Retinal pigment epithelial cell (primary cell): Measurements from ENCODE around the gene PLA2G6.
A peak's percentile ranks its signal among the peaks of the same experiment; 100 is the strongest.

Experiments
- DNase-seq: peaks from one replicate; pipeline ENCODE4 v3.0.0-alpha.2; 2010; ENCODE audit warnings: low read depth
- H3K4me3 ChIP-seq: 2 replicates; pipeline ENCODE4 v1.5.1; 2011; ENCODE audit warnings: mild to moderate bottlenecking, low read length, control low read depth, moderate library complexity
- TF ChIP-seq, protein P1 (sequence below): conservative IDR thresholded peaks from 2 replicates; pipeline ENCODE4 v1.5.1; 2011; ENCODE audit warnings: low read depth, low read length, control low read depth, inconsistent platforms

PLA2G6 gene

DNA sequence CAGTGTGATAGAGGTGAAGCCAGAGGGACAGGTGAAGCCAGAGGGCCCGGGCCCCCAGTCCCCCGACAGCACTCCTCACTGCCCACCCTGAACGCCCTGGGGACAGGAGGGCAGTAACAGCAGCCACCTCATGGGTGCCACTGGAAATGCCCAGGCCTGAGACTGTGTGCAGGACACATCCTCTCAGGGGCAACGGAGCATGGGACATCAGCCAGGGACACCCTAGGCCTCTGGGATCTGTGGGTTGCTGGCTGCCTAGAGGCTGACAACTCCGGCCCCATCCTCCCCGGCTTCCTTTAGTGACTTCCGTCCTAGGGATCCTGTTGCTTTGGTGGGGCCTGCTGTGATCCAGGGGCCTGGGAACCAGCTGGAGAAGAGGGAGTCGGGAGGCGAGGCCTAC, 53.8 kb downstream of the PLA2G6 start:
- DNase-seq: no peak
- TF ChIP-seq, protein P1, sequence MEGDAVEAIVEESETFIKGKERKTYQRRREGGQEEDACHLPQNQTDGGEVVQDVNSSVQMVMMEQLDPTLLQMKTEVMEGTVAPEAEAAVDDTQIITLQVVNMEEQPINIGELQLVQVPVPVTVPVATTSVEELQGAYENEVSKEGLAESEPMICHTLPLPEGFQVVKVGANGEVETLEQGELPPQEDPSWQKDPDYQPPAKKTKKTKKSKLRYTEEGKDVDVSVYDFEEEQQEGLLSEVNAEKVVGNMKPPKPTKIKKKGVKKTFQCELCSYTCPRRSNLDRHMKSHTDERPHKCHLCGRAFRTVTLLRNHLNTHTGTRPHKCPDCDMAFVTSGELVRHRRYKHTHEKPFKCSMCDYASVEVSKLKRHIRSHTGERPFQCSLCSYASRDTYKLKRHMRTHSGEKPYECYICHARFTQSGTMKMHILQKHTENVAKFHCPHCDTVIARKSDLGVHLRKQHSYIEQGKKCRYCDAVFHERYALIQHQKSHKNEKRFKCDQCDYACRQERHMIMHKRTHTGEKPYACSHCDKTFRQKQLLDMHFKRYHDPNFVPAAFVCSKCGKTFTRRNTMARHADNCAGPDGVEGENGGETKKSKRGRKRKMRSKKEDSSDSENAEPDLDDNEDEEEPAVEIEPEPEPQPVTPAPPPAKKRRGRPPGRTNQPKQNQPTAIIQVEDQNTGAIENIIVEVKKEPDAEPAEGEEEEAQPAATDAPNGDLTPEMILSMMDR: no peak
- H3K4me3 ChIP-seq: no peak overlapping the region

DNA sequence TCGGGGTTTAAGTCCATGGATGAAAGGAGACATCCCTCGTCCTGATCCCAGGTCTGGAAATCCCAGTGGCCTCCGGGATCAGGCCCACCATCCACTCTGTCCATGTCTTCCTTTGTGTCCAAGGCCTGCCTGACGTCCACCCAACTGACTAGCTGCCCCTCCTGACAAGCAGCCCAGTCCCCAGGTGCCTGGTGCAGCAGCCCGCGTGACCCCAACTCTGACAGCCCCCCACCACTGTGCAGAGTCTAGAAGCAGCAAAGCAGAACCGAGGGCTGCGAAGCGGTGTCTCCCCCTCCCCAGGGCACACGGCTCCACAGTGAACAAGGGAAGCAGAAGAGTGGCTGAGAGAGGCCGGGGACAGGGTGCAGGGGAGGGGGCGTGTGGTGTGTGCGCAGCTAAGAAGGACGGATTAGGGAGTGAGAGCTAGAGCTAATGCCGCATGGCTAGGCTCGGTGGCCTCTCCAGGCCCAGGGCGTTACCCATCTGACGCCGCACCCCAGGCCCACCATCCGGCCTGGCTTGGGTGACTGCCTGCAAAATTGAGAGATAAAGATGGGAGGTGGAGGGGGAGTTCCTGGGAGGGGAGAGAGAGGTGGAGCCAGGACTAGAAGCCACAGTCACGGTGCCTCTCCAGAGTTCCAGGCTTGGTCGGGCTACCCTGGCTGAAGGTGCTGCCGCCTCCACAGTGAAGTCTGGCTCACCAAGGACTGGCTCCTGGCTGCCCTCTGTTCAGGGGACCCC, 54.5 kb downstream of the PLA2G6 start:
- no peak for DNase-seq
- H3K4me3 ChIP-seq: no peak overlapping the region
- TF ChIP-seq, protein P1: no peak

DNA sequence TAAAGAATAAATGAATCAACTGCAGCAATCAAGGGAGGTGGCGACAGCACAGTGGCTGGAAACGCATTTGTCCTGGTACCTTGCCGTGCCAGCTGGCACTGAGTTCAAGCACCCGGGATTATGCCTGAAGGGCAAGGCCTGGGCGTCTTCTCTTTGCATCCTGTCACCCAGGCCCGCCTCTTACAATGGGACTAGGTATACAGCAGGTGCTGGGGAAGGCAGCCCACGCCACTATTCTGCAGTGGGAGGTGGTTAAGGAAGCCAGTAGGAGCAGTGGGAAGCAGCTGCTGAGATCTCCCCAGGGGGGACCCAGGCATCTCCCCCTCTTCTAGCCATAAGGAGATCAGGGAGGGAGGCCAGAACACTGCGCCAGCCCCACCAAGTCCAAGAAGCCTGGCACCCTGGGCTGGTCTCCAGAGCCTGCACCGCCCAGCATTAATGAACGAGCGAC, 55.9 kb downstream of the PLA2G6 start:
- DNase-seq: no peak
- H3K4me3 ChIP-seq: no peak overlapping the region
- TF ChIP-seq, protein P1: no peak

DNA sequence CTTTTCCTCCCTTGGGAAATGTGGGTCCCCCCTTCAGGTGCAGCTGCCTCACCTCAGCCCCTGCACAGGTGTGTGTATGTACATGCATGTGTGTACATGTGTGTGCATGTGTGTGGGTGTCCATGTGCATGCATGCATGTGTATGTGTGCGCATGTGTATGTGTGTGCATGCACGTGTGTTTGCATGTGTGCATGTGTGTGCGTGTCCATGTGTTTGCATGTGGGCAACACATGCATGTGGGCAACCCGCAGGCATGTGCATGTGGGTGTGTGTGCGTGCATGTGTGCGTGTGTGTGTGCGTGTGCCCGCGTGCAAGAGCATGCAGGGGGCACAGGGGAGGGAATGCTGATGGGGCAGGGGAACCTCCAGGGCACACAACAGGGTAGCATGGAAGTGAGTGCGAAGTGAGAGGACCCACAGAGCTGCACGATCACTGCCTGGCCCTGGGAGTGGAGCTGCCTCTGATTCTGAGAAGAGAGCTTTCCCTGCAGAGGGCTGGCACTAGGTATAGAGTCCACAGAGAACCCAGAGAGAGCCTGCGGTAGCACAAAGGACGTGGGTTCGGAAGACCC, 56.5 kb downstream of the PLA2G6 start:
- no peak for DNase-seq
- H3K4me3 ChIP-seq: no peak overlapping the region
- TF ChIP-seq, protein P1: no peak

DNA sequence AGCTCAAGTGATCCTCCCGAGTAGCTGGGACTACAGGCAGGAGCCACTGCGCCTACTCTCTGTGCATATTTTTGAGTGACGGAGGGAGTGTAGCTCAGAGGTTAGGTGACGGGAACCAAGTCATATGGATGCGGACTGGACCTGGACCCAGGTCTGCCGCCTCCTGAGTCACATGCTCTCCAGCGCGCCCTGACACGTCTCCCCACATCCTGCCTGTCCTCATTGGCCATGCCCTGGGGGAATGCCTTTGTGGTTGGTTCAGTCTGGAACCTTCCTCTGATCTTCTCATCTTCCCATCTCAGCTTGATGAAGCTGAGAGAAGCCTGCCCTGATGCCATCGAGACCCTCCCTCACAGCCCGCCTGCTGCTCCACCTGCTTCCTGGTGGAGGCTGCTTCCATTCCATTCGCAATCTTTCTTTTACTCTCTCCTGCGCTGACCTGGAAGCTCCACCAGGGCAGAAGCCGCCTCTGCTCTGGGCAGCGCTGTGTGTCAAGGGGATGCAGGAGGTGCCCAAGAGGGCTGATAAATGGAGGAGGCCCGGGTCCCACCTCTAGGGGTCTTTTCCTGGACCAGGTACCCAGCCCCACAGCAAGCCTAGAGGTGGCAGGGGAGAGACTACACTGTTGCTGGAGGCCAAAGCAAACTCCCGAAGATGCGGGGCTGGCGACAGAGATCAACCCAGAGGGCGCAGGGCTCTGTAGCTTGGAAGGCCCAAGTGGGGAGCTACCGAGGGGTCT, 57.2 kb downstream of the PLA2G6 start:
- no peak overlapping the region for H3K4me3 ChIP-seq
- TF ChIP-seq, protein P1: peak; percentile 0
- no peak for DNase-seq

DNA sequence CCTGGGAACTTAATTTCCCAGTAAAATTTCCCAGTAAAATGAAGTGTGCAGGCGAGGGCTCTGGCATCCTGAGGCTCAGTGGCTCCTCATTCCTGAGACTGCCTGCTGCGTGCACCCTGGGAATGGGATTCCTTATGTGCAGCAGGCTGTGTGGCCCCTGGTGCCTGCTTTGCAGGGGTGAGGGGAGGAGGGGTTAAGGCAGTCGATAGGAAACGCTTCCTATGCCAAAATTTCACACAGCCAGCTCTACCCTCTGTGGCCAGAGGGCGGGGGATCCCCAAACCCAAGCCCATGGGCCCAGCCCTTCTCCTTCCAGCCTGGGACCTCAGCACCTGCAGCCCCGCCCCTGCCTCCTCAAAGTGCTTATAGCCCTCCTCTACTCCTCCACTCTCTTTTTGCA, 59.0 kb downstream of the PLA2G6 start:
- TF ChIP-seq, protein P1: no peak
- H3K4me3 ChIP-seq: no peak overlapping the region
- no peak for DNase-seq
